GM23248 (cell line): ENCODE results near the gene SMAP2. TPM values are rescaled to one million over a fixed set of nuclear protein-coding genes. Genes with fewer than 3 reads are reported as not detected.

ENCODE experiments used
- DNase-seq: peaks from one replicate; pipeline ENCODE4 v3.0.0-alpha.2; 2015
- H2AFZ ChIP-seq: fragments of 200-600 bp; sonication (generic); 2 replicates; pipeline ENCODE4 v1.6.1; 2016; ENCODE audit warnings: antibody characterized with exemption
- H3F3A ChIP-seq: fragments of 200-600 bp; sonication (generic); 2 replicates; pipeline ENCODE4 v1.6.1; 2016; ENCODE audit warnings: mild to moderate bottlenecking, antibody characterized with exemption, mixed run types; ENCODE audit not compliant: insufficient read depth
- H3K27ac ChIP-seq: fragments of 200-600 bp; sonication (generic); 2 replicates; pipeline ENCODE4 v1.5.1; 2016; ENCODE audit warnings: mild to moderate bottlenecking
- H3K27me3 ChIP-seq: fragments of 200-600 bp; sonication (generic); replicated peaks from 2 replicates; pipeline ENCODE4 v1.6.1; 2016; ENCODE audit warnings: mild to moderate bottlenecking; ENCODE audit not compliant: insufficient read depth
- H3K36me3 ChIP-seq: fragments of 200-600 bp; sonication (generic); 2 replicates; pipeline ENCODE4 v1.6.1; 2016; ENCODE audit warnings: low read depth, mild to moderate bottlenecking
- H3K4me1 ChIP-seq: fragments of 200-600 bp; sonication (generic); 2 replicates; pipeline ENCODE4 v1.6.1; 2016; ENCODE audit warnings: mild to moderate bottlenecking; ENCODE audit not compliant: insufficient read depth
- H3K4me2 ChIP-seq: fragments of 200-600 bp; sonication (generic); one replicate; pipeline ENCODE4 v1.6.1; 2016; ENCODE audit warnings: mild to moderate bottlenecking; ENCODE audit not compliant: unreplicated experiment
- H3K4me3 ChIP-seq: fragments of 200-600 bp; sonication (generic); 2 replicates; pipeline ENCODE4 v1.5.1; 2016; ENCODE audit warnings: mild to moderate bottlenecking
- H3K79me2 ChIP-seq: fragments of 200-600 bp; sonication (generic); 2 replicates; pipeline ENCODE4 v1.6.1; 2016; ENCODE audit warnings: mild to moderate bottlenecking; ENCODE audit not compliant: insufficient read depth
- H3K9ac ChIP-seq: fragments of 200-600 bp; sonication (generic); 2 replicates; pipeline ENCODE4 v1.6.1; 2016; ENCODE audit warnings: mild to moderate bottlenecking
- H3K9me2 ChIP-seq: fragments of 200-600 bp; sonication (generic); 2 replicates; pipeline ENCODE4 v1.6.1; 2016; ENCODE audit warnings: mixed run types, mild to moderate bottlenecking, moderate library complexity; ENCODE audit not compliant: insufficient read depth
- H3K9me3 ChIP-seq: fragments of 200-600 bp; sonication (generic); one replicate; pipeline ENCODE4 v1.6.1; 2017; ENCODE audit warnings: low read depth
- H4K20me1 ChIP-seq: fragments of 200-600 bp; sonication (generic); 2 replicates; pipeline ENCODE4 v1.6.0; 2016; ENCODE audit not compliant: insufficient read depth
- EZH2 ChIP-seq: fragments of 200-600 bp; sonication (generic); IDR thresholded peaks from 2 replicates; pipeline ENCODE4 v1.6.1; 2018; ENCODE audit warnings: antibody characterized with exemption, mild to moderate bottlenecking; ENCODE audit not compliant: insufficient read depth, poor library complexity, severe bottlenecking
- EZH2phosphoT487 ChIP-seq: fragments of 200-600 bp; sonication (generic); IDR thresholded peaks from 2 replicates; pipeline ENCODE4 v1.6.1; 2018; ENCODE audit warnings: antibody characterized with exemption, moderate library complexity, mild to moderate bottlenecking, low read depth; ENCODE audit not compliant: insufficient read depth
- WGBS, 2 experiments: methylation state at CpG; one replicate each; pipeline ENCODE4 v1.1.6; 2015 to 2017; ENCODE audit warnings: low lambda C conversion rate in 2 of 2, low coverage in 1 of 2; ENCODE audit errors: missing lambda C conversion rate in 2 of 2; 5-methylcytosine and 5-hydroxymethylcytosine counted together
- in situ Hi-C: fragments of 300-500 bp; cut with MboI; formaldehyde crosslinking; loops from 2 replicates; pipeline ENCODE4 v1.15.0; 2020
- polyA plus RNA-seq: library from polyadenylated mRNA; unstranded; fragments of >200 nt; fragmentation: Nextera tagmentation; extraction: Ambion mirVana; gene quantifications from 2 replicates; pipeline ENCODE4 v1.2.1, GENCODE V29; 2016
- total RNA-seq: library from RNA; depleted of rRNA; stranded (reverse); fragments of >200 nt; shearing (Covaris generic); gene quantifications from 2 replicates; pipeline ENCODE4 v1.2.3, GENCODE V29; 2014

Gene SMAP2
- total and polyA plus RNA-seq, 2 experiments from 2014 or later: 12.2 to 14.3 TPM

DNA sequence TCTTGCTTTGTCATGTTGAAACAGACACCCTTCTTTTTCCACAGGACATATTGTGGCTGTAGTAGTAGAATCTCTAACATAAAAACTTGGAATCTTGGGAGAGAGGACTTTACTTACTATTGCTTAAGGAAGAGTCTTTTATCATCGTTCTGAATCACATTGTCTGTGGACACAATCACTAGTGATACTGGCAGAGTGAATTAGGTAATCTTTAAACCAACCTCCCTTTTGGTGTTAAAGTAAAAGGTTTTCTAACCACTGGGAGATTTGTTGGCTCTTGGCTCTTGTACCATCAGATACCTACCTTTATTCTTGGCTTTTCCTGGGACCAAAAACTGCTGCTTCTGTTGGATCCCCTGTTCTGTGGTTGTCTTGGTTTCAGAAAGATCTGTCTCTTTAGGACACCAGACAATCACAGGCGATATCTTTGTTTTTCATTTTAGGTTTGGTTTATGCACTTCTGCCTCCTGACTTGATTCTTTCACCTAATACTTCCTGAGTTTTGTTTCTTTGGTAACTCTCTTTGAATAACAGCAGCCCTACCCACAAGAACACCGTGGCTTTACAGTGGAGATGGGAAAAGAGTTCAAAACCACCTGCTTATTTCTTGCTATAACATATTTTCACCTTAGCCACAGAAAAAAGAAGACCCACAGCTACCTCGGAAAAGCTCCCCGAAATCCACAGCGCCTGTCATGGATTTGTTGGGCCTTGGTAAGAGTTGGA is 40.2 kb downstream of the SMAP2 start:
- Histone ChIP-seq H3K4me1 (no peaks in the 10 kb centered on the region), H3K4me3 (no peak overlapping the region), H3K36me3 (peaks cover 29% of the 10 kb centered on the region), H4K20me1 (no peaks in the 10 kb centered on the region), H3K27ac (no peak overlapping the region), H3K9ac (no peak overlapping the region), H3K79me2 (peaks cover 11% of the 10 kb centered on the region; the same call in 1 of the 2 replicates), H3K9me3 (no peaks in the 10 kb centered on the region), H3F3A (no peaks in the 10 kb centered on the region), H3K4me2 (no peak overlapping the region), H3K9me2 (no peaks in the 10 kb centered on the region), H3K27me3 (no peaks in the 10 kb centered on the region), H2AFZ (no peak overlapping the region)
- in situ Hi-C loops: no loop called here
- 88 to 92% methylated on average over 6 of the region's 6 CpGs for WGBS, 2 experiments
- no peak for TF ChIP-seq EZH2
- TF ChIP-seq EZH2phosphoT487: no peak
- no peak for DNase-seq

DNA sequence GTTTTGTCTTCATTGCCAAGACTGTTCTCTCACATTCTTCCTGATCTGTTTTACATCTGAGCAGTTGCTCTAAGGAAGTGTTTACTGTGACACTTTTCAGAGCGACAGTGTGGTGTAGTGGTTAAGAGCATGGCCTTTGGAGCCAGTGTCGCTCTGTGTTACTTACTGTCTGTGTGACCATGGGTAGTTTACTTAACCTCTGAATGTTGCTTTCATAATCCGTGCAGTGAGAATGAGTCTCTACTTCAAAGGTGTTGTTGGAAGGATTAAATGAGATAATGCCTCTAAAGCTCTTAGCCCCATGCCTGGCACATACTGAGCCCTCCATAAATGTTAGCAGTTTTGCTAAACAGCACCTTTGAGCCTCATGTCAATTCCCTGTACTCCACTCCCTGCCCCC is 40.8 kb downstream of the SMAP2 start:
- TF ChIP-seq EZH2phosphoT487 (no peak), EZH2 (no peak)
- Histone ChIP-seq H3K9me2 (no peaks in the 10 kb centered on the region), H3K27me3 (no peaks in the 10 kb centered on the region), H2AFZ (no peak overlapping the region), H3K9ac (no peak overlapping the region), H3F3A (no peaks in the 10 kb centered on the region), H3K4me1 (no peaks in the 10 kb centered on the region), H3K9me3 (no peaks in the 10 kb centered on the region), H3K79me2 (peaks cover 11% of the 10 kb centered on the region; the same call in 1 of the 2 replicates), H3K27ac (no peak overlapping the region), H4K20me1 (no peaks in the 10 kb centered on the region), H3K4me2 (no peak overlapping the region), H3K36me3 (peaks cover 31% of the 10 kb centered on the region), H3K4me3 (no peak overlapping the region)
- 80 to 86% methylated on average over 3 of the region's 3 CpGs for WGBS, 2 experiments
- in situ Hi-C loops: no loop called here
- DNase-seq: no peak

DNA sequence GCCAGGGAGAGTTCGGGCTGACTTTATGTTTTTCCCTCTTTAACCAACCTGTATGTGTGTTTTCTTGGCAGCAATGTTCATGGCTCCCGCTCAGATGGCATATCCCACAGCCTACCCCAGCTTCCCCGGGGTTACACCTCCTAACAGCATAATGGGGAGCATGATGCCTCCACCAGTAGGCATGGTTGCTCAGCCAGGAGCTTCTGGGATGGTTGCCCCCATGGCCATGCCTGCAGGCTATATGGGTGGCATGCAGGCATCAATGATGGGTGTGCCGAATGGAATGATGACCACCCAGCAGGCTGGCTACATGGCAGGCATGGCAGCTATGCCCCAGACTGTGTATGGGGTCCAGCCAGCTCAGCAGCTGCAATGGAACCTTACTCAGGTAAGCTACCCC is 43.2 kb downstream of the SMAP2 start:
- Histone ChIP-seq H3K9me2 (no peaks in the 10 kb centered on the region), H3K4me2 (no peak overlapping the region), H3F3A (no peaks in the 10 kb centered on the region), H3K9me3 (no peaks in the 10 kb centered on the region), H3K27ac (no peak overlapping the region), H3K4me3 (no peak overlapping the region), H3K36me3 (peaks cover 37% of the 10 kb centered on the region), H4K20me1 (no peaks in the 10 kb centered on the region), H3K9ac (no peak overlapping the region), H3K79me2 (0 out of 2 replicates have a peak, but pooled peaks cover 8% of the 10 kb centered on the region), H3K4me1 (no peaks in the 10 kb centered on the region), H2AFZ (no peak overlapping the region), H3K27me3 (no peaks in the 10 kb centered on the region)
- no peak for DNase-seq
- 96 to 97% methylated on average over 4 of the region's 4 CpGs for WGBS, 2 experiments
- in situ Hi-C loops: no loop called here
- no peak for TF ChIP-seq EZH2

DNA sequence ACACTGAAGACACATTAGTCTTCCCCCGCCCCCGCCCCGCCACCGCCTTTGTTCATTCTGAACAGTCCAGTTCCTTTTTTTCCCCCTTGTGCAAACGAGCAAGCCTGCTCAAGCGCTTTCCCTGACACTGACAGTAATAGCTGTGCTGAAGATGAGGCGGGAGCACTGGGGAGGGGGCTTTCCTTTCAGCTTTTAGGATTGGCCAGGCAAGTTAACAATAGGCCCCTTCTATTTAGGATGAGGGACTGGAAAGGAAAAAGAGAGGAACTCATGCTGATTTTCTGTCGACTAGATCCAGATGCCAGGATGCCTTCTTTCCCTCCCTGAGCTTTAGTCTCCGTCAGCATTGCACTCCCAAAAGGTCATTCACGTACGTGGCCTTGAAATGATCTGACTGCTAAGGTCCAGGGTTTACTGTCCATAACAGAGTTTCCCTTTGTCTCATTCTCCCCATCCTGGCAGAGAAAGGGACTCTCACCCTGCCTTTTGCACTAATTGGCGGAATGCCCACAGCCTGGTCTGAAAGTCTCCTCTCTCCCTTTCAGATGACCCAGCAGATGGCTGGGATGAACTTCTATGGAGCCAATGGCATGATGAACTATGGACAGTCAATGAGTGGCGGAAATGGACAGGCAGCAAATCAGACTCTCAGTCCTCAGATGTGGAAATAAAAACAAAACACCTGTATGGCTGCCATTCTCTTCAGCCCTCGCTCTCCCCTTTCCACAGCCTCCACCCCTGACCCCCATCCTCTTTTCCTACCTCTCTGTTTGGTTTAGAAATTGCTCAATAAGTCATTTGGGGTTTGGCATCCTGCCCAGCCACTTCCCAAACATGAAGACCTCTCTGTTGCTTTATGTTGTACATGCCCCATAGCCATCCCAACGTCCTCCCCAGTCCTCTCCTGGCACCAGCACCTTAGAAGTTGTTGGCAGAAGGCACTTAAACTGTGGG is 48.2 kb downstream of the SMAP2 start:
- DNase-seq: no peak
- Histone ChIP-seq H3K9me3 (no peaks in the 10 kb centered on the region), H3K27ac (no peak overlapping the region), H3K4me2 (no peak overlapping the region), H3K9ac (no peak overlapping the region), H3F3A (no peaks in the 10 kb centered on the region), H3K36me3 (peaks cover 26% of the 10 kb centered on the region), H3K9me2 (no peaks in the 10 kb centered on the region), H3K79me2 (no peaks in the 10 kb centered on the region), H3K27me3 (no peaks in the 10 kb centered on the region), H3K4me1 (no peaks in the 10 kb centered on the region), H3K4me3 (no peak overlapping the region), H4K20me1 (no peaks in the 10 kb centered on the region), H2AFZ (no peak overlapping the region)
- 84 to 86% methylated on average over 13 to 15 of the region's 15 CpGs for WGBS, 2 experiments
- no peak for TF ChIP-seq EZH2
- no peak for TF ChIP-seq EZH2phosphoT487
- in situ Hi-C loops: no loop called here
